Fibroblast of skin of scalp (primary cell): ENCODE data around the gene PDE3A.

ENCODE experiments used
- DNase-seq: peaks from one replicate; pipeline ENCODE4 v3.0.0-alpha.2; 2013

The PDE3A gene

GRCh38 chr12:20426191-20426590 lies 57.9 kb downstream of the PDE3A start:
- DNase-seq: peak; percentile 62

- DNase-seq: no peak
Measured at GRCh38 chr12:20426957-20427356, 58.6 kb downstream of the PDE3A start.

- no peak for DNase-seq
Measured at GRCh38 chr12:20429852-20430251, 61.5 kb downstream of the PDE3A start.

DNA sequence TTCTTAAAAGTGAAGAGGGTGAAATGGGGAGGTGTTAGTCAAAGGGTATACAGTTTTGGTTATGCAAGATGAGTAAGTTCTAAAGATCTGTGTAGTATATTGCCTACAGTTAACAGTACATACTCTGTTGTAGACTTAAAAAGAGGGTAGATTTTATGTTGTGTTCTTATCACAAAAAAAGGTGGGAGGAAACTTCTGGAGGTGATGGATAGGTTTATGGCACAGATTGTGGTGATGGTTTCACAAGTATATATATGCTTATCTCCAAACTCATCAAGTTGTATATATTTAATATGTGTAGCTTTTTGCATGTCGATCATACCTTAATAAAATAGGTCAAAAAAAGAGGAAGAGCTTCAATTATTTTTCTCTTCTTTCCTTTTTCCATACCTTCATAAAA lies 64.0 kb downstream of the PDE3A start:
- DNase-seq: no peak

DNA sequence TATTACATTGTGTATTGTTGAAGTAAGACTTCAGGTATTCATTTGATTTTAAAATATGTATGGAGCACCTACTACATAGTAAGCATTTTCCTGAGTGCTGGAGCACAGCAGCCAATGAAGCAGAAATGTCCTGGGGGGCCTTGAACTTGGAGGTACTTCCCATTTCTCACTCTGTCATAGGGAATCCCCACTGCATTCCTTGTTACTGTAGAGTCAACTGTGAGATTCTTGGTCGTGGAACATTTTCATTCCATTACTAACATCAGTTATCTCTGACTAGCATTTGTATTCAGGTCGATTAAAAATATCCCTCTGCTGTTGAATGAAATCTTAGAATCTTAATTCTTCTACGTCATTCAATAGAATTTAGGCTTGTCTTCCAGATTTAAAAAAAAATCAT lies 66.7 kb downstream of the PDE3A start:
- peak; percentile 68 for DNase-seq

DNA sequence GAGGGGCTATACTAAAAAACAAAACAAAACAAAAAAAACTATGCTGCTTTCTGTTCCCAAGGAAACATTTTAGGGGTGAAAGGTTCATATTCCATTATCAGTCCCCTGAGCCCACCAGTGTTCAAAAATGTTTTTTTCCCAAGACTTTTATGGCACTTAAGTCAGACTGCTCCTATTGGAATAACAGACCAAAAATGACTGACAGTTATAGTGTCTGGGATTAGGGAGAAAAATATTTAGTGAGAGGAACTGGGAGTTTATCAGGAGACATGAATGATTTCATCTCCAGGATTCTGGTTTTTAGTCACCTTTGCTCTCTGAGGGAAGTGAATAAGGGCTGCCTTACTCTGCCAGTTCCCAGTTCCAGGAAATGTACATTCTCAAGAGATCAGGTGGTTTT lies 68.0 kb downstream of the PDE3A start:
- DNase-seq: peak; percentile 28

- DNase-seq: peak; percentile 97
Measured at GRCh38 chr12:20438299-20438779, 70.0 kb downstream of the PDE3A start.

DNA sequence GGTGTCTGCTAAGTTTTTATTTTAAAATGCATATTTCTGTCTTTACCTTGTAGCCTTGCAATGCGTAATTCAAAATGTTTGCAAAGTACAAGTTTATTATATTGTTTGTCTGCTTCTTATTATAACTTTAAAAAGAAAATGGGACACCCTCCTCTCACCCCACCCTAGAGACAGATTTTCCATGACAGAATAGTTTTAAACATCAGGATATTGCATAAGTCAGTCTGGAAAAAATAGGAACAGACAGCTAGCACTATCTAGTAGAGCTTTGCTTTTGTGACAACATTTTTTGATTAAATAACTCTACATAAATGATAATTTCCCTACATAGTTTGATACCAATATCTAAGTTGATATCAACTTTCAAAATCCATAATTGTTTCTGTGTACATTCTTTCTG lies 71.3 kb downstream of the PDE3A start:
- DNase-seq: peak; percentile 32

DNA sequence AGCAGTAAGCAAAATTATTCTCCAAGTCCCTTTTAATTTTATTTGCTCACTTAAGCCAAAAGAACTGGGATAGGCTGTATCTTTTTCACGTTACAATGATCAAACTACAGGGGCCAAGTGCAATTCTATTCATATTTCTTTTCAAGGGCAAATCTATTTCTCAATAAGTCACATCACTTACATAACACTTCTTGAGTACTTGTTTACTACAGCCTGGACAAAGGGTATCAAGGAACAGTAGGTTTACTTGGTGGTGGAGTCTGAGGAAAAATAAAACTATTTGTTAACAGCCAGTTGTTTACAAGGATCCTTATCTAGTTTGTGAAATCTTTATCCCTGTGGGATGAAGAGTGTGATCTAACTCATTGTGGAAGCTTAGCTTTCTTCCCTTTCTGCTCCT lies 72.1 kb downstream of the PDE3A start:
- no peak for DNase-seq

DNA sequence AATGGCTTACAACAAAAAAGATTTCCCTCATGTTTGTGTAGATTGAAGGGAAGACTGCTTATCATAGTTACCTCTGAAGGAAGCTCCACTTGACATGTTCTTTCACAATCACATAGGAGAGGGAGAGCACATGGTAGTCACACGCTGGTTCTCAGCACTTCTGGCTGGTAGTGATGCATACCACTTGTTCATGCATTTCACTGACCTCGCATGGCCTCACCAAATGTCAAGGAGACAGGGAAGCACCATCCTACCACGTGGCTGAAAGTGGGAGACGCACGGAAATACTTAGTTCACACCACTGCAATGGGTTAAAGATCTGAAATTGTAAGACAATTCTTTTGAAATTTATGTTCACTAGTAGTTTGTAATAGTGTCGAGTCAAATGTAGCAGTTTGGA lies 74.0 kb downstream of the PDE3A start:
- DNase-seq: no peak

DNA sequence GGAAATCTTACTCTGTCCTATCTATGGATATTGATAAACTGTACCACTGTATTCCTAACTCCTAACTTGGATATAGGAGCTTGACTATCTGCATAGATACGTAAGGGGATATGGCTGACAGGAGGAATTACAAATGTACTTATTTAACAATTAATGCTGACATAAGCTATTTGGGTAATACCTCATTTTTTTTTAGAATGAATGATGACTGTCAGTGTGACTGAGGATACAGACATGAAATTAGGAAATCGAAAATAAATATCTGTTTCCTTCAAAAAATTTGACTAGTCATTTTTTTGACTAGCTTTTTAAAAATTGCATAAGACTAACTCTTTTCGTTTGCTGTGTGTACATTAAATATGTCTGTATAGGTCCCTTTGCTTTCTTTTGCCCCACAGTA lies 74.9 kb downstream of the PDE3A start:
- no peak for DNase-seq

GRCh38 chr12:20443792-20444191 lies 75.5 kb downstream of the PDE3A start:
- DNase-seq: no peak

DNA sequence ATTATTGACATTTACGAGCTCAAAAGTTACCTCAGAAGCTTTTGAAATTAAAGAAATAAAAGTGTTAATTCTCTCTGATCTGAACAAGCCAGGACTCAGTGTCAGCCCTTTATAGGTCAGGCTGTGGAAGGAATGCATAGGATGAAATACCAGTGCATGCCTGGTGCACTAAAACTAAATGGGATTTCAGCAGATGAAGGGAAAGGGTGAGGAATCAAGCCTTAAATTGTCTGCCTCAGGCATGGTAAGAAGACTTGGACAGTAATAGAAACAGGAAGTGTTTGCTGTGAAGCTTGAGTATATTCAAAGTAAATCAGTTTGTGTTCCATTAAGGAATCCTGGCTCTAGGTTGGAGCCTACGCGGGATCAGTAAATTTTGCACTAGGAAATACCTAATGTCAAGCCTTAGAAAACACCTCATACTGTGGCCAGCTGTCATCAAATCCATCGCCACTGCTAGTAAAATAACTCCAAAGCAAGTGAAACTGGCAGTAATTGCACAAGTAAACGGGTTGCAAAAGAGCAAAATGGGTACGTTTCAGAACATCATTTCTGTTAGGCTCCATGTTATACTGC lies 76.3 kb downstream of the PDE3A start:
- no peak for DNase-seq

DNA sequence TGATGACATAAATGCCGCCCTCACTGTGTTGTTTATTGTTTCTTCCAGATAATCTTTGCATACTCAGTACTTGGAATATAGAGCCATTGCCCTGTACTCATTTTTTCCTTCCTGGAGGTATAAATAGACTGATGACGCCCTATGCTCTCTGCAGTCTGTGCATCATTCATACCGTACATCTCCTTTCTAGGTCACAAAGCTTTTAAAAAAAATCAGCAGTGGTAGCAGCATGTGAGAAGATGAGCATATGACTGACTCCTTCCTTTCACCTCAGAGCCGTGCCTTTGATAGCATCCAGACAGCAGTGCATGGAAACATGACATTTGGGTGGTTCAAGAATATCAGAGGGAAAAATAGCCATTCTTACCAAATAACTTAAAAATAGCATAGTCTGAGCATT lies 77.3 kb downstream of the PDE3A start:
- no peak for DNase-seq

GRCh38 chr12:20446836-20447235 lies 78.5 kb downstream of the PDE3A start:
- DNase-seq: no peak

GRCh38 chr12:20448781-20449180 lies 80.4 kb downstream of the PDE3A start:
- DNase-seq: no peak

- peak; percentile 77 for DNase-seq
Measured at GRCh38 chr12:20450591-20451180, 82.3 kb downstream of the PDE3A start.

GRCh38 chr12:20451761-20452160 lies 83.4 kb downstream of the PDE3A start:
- peak; percentile 87 for DNase-seq

DNA sequence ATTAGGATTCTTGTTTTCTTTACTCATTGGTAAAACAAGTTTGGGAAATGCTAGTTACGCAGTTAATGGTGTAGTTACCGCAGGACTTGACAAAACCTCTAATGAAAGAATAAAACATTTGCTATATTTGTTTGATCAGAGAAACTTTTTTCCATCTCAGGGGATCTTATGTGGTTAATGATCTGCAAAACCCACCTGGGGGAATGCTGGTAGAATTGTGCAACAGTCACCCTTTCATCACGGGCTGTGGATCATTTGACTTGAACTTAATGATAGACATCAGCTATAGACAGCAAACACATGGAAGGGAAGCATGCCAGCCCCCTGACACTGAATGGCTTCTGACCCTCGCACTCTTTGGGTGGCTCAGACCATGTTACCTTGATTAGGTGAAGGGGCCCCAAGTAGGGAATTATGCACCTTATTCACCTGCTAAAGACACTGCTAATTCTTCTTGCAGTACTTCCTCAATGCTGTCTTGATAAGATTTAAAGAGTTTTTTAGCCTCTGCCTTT lies 84.2 kb downstream of the PDE3A start:
- no peak for DNase-seq

GRCh38 chr12:20453756-20454310 lies 85.5 kb downstream of the PDE3A start:
- no peak for DNase-seq

DNA sequence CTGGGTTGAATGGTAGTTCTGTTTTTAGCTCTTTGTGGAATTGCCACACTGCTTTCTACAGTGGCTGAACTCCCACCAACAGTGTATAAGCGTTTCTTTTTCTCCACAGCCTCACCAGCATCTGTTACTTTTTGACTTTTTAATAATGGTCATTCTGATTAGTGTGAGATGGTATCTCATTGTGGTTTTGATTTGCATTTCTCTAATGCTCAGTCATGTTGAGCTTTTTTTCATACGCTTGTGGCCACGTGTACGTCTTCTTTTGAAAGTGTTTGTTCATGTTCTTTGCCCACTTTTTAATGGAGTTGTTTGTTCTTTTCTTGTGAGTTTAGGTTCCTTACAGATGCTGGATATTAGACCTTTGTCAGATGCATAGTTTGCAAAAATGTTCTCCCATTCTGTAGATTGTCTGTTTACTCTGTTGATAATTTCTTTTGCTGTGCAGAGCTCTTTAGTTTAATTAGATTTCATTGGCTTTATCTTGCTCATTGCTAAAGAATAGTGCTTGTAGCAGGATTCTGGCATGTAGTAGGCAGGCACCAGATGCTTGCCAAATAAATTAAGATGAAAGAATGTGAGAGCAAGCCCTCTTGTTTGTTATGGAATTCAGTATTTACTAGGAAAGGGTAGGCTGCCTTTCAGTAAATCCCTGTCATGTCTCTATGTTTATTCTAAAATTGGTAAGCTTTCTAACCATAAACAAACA lies 86.8 kb downstream of the PDE3A start:
- DNase-seq: no peak

DNA sequence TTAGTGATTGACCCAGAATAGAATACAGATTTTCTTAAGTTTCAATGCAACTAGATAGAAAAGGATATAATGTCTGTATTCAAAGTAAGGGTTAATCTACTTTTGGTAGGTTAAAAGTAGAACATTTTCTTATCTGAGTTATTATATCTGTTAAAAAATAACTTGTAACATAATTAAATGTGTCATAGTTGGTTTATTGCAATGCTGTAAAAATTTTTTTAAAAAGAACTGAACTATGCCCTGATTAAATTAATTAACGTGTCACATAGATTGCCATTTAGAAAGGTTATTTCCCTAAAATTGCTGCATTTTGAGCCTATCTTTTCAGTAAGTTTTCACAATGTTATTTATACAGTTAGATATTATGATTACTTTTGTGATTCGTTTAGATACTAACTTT lies 89.2 kb downstream of the PDE3A start:
- DNase-seq: no peak

DNA sequence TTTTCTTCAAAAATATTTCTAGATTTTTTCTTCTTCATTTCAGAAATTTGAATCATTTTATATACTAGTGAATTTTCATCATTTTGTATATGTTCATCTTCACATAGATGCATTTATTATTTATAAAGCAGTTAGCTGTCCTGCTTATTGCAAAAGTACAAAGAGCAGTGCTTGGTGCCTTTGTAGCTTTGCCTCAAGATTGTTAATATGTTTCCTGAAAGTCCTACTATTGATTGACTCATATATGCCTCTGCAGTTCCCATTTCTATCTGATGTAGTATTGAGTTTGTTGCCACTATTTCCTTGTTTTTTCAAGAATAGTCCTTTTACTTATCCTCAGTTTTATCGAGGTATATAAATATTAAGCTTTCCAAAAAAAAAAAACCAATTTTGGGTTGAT lies 89.7 kb downstream of the PDE3A start:
- DNase-seq: no peak

- no peak for DNase-seq
Measured at GRCh38 chr12:20459920-20460319, 91.6 kb downstream of the PDE3A start.
